HG02884 (cell line): ENCODE data around the gene FOXK1.
"Not testable (repeated sequence)": the region's sequence is repeated elsewhere in the genome, so short reads cannot be mapped to it uniquely, and the experiment has no call there.

Source experiments
- ATAC-seq: cut with Tn5 transposase; IDR thresholded peaks from one replicate; pipeline ENCODE4 v1.9.1; 2021; ENCODE audit warnings: mild to moderate bottlenecking, moderate library complexity; ENCODE audit not compliant: unreplicated experiment

Gene FOXK1

DNA sequence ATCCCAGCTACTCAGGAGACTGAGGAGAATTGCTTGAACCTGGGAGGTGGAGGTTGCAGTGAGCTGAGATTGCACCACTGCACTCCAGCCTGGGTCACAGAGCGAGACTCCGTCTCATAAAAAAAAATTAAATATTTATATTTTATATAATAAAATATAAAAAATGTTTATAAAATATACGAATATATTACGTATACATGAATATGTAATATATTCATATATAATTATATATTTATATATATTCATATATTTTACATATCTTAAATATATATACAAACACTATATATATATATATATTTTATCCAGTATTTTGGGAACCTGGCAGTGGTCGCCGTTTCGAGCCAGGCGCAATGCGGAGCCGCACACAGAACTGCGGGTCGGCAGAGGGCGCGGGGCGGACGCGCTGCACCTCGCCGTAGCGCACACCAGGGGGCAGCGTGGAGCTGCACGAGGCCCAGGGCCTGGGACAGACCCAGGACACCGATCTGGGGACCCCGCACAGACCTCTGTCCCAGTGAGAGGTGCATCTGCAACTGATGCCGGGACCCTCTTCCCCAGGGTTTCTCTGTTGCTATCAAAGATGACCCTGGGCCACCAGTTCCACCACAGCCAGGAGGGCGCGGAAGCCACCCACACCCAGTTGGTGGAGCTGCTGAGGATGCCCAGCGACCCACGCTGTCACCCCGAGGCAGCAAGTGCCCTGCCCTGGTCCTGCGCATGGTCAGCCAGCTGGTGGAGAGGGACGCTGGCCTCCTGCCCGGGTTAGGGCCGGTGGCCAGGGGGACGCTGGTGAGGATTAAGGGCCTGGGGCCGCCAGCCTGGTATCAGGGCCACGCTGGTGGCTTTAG, 116.0 kb downstream of the FOXK1 start:
- ATAC-seq = no peak

DNA sequence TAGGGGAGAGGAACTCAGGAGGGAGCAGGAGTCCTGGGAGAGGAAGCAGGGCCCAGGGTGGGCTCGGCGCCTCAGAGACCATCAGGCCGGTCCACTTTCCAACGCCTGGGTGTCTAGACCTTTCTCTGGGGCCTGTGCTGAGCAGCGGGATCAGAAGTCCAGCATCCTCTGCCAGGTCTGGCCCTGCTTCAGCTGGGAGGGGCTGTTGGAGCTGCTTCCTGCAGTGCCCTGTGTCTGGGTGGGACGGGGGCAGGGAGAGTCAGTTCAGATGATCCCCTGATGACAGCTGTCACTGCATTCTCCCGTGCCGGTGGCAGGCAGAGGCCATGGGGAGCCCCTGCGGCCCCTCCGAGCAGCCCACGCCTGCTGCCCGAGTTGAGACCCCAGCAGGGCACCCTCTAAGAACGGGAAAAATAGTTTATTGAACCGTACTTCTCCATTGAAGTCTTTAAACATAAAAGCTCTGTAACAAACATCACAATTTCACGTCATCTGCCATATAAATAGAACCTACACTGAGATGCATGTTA, 116.7 kb downstream of the FOXK1 start:
- ATAC-seq = no peak

DNA sequence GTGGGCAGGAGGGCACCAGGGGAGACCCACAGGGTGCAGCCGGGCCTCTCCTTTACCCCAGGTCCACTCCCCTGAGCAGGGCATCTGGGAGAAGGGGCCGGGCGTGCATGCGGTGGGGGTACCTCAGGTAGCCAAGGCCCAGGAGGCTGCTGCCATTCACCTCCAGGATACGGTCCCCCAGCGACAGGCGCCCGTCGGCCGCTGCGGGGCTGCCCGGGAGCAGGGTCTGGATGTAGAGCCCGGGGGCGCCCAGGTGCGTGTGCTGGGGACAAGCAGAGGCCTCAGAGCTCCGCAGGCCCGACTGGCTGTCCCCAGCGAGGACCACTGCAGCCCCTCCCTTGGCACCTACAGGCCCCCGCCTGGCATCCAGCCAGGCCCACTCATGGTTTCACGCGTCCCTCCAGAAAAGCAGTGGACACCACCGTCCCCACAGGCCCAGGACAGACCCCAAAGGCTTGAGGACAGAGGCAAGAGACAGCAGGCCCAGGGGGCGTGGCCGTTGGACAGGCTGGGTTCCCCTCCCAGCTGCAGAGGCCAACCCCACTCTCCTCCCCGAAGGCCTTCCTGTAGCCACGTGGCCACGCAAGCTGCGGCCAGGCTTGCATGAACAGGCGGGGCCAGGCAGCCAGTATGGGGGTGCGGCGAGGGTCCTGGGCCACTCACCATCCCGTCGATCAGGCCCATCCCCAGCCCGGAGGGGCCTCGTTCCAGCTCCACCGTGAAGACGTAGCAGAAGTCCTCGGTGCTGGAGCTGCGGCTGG, 117.6 kb downstream of the FOXK1 start:
- no peak for ATAC-seq

DNA sequence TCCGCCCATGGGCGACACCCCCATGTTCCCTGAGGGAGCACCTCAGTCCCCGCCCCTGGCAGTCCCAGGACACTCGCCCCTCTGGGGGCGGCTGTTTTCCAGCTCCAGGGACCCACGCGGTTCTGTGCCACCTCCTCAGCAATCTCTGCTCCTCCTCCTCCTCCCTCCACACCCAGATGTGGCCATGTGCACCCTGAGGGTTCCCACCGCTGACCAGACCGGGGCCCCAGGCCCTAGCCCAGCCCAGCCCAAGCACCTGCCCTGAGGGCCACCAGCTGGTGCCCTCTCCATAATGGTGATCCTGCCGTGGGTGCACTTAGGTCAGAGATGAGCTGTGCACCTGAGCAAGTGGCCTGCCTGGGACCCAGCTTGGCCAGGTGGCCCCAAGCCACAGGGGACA, 118.4 kb downstream of the FOXK1 start:
- ATAC-seq = no peak

DNA sequence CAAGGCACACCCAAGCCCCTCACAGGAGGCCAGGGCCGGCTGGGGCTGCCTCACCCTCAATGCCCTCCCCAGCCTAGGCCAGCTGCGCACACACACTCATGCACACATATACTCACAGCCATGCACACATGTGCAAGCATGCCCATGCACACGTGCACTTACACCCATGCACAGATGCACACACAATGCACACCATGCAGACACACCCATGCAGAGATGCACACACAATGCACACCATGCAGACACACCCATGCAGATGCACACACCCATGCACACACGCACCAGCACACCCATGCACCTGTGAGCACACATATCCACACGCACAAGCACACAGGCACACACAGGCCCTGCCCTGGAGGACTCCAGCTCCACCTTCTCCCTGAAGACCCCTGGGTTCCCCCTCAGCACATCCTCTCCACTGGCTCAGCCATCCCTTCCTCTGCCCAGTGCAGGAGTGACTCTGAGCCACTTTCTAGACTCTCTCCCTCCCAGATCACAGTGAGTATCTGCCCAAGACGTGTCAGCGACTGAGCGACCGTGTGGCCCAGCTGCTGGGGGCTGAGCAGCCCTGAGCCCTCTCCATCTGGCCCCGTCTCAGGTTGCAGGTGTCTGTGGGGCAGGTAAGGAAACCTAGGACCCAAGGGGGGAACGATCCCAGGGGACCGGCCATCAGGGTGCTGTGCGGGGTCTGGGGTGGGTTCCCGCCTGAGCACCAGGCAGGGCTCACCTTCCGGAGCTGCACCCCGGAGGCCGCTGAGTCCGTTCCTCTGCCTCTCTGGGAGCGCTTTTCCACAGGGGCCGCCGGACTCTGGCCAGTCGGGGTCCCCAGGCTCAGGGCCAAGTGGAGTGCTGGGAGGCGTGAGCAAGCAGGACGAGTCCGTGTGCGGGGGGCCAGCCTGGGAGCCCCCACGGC, 119.1 kb downstream of the FOXK1 start:
- ATAC-seq = no peak

DNA sequence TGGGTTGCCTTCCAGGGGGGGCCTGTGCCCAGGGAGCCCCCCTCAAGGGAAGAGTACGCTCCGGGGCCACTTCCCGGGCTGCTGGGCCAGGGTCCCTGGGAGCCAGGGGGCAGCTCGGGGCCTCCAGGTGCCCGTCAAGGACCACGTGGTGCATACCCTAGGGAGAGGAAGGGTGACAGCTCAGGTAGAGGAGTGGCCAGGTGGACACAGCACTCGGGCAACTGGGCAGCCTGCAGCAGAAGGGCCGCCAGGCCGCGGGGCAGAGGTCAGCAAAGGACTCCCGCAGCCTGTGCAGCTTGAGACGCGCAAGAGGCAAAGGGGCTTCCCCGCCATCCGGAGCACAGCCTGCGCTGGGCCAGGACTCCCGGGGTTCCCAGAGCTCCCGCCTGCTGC, 119.7 kb downstream of the FOXK1 start:
- no peak for ATAC-seq

DNA sequence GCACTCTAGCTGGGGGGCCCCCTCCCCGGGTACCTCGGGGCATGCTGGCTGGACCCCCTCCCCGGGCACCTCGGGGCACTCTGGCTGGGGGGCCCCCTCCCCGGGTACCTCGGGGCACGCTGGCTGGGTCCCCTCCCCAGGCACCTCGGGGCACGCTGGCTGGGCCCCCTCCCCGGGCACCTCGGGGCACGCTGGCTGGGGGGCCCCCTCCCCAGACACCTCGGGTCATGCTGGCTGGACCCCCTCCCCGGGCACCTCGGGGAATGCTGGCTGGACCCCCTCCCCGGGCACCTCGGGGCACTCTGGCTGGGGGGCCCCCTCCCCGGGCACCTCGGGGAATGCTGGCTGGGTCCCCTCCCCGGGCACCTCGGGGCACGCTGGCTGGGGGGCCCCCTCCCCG, 120.5 kb downstream of the FOXK1 start:
- not testable (repeated sequence) for ATAC-seq

DNA sequence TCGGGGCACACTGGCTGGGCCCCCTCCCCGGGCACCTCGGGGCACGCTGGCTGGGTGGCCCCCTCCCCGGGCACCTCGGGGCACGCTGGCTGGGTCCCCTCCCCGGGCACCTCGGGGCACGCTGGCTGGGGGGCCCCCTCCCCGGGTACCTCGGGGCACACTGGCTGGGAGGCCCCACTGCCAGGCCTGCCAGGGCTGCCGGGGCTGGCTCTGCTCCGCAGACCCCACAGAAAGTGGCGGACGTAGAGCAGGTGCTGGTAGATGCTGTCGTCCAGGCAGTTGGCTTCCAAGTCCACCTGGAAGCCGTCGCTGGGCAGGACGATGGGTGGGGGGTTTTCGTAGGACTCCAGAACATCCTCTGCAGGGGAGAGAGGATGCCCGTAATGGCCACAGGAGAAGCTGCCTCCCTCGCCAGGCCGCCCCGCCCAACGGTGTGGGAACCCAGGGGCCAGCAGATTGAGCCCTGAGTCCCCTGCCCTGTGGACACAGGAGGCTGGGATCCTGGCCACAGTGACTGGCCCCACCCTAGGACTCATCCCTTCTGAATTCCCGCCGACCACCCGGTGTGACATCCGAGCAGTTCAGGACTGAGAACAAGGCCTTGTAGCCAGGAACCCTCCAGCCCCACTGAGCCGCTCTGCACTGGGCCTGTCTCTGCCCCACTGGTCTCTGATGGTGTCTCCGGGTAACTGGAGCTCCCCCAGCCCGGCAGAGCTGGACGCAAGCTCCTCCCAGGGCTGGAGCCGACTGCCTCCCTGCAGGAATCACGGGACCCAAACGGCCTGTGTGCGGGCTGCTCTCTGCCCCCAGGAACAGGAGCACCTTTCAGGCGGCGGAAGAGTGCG, 121.5 kb downstream of the FOXK1 start:
- no peak for ATAC-seq

DNA sequence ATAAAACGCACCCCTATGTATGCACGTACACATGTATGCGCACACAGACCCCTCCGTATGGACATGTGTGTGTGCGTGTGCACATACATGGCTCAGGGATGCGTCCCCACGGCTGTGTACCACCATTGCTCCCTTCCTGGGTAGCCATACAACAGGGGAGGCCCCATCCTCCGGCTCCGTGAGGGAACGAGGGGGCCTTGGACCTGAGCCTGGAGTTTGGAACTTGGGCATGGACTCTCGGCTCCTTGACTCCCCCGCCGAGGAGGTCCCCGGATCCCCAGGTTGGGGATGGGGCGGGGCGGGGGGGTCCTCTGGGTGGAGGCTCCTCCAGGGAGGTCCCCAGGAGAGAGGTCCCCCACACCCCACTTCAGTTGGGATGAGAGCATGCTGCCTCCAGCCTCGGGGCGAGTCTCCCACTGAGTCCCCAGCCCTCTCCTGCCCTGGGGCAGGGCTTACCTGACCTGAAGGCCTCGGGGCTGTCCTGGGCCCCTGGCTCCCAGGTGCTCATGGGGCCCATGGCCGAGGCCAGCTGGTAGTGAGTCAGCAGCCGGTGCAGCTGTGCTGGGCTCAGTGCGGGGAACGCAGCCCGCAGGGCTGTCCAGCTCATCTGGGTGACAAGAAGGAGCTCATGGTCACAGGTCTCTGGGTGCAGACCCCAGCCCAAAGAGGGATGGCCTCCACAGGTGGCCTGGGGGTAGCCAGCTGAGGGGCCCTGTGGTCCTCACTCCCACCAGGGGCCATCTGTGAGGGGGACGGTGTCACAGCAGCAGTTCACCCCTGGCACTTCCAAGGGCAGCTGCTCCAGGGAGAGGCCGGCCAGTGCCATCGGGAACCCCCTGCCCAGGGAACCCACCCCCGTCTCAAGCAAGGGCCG, 123.3 kb downstream of the FOXK1 start:
- ATAC-seq = no peak

DNA sequence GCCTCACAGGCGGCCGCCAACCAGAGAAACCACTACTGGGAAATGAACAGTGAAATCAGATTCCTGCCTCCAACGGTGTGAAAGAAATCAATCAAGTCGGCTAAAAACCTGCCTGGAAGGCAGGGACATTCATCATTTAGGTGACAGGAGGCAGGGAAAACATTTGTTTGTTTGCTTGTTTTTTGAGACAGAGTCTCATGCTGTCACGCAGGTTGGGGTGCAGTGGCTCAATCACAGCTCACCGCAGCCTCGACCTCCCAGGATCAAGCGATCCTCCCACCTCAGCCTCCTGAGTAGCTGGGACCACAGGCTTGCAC, 123.8 kb downstream of the FOXK1 start:
- no peak for ATAC-seq

DNA sequence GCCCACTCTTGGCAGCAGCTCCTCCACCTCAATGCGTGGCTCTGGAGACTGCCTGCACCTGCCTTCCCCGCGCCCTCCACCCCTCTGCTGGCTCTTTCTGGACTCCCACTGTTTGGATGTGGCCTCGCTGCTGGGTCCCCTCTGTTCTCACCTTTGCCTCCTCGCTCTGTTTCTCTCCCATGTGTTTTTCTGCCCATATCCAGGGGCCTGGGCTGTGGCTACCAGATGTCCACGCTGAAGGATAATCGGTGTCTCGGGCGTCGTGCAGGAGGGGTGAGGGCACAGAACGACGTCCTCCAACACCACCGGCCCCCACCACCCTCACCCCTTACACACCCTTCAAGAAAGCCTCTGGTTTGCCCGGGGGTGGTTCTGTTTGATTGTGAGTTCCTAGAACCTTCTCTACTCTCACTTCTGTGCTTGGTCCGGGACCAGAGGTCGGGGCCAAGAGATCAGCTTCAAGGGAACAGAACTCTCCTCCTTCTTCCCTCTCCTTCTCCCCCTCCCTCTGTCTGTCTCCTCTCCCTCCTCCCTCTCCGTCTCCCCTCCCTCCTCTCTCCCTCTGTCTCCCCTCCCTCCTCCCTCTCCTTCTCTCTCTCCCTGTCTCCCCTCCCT, 125.0 kb downstream of the FOXK1 start:
- ATAC-seq = no peak

DNA sequence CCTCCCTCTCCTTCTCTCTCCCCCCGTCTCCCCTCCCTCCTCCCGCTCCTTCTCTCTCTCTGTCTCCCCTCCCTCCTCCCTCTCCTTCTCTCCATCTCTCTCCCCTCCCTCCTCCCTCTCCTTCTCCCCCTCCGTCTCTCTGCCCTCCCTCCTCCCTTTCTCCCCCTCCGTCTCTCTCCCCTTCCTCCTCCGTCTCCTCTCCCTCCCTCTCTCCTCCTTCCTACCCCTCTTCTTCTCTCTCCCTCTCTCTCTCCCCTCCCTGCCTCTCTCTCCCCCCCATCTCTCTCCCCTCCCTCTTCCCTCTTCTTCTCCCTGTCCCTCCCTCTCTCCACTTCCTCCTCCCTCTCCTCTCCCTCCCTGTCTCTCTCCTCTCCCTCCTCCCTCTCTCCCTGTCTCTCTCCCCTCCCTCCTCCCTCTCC, 125.5 kb downstream of the FOXK1 start:
- no peak for ATAC-seq

DNA sequence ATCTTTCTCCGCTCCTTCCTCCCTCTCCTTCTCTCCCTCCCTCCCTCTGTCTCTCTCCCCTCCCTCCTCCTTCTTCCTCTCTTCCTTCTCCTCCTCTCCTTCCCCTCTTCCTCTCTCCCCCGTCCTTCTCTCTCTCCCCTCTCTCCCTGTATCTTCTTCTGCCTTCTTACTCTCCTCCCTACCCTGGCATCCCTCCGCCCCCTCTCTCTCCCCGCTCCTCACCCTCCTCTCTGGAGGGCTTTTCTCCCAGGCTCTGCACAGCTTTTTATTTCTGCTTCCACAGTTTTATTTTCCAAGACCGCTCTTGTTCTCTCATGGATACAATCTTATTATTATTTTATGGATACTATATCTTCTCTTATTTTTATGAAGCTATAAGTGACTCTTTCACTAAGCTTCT, 125.9 kb downstream of the FOXK1 start:
- ATAC-seq = no peak

DNA sequence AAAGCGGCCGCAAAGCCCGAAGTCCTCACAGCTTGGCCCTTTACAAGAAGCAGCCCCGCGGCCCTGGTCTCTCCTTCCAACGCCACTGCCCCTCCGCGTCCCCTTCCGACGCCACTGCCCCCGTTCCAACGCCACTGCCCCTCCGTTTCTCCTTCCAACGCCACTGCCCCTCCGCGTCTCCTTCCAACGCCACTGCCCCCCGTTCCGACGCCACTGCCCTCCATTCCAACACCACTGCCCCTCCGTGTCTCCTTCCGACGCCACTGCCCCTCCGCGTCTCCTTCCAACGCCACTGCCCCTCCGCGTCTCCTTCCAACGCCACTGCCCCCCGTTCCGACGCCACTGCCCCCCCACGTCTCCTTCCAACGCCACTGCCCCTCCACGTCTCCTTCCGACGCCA, 126.5 kb downstream of the FOXK1 start:
- ATAC-seq = no peak

DNA sequence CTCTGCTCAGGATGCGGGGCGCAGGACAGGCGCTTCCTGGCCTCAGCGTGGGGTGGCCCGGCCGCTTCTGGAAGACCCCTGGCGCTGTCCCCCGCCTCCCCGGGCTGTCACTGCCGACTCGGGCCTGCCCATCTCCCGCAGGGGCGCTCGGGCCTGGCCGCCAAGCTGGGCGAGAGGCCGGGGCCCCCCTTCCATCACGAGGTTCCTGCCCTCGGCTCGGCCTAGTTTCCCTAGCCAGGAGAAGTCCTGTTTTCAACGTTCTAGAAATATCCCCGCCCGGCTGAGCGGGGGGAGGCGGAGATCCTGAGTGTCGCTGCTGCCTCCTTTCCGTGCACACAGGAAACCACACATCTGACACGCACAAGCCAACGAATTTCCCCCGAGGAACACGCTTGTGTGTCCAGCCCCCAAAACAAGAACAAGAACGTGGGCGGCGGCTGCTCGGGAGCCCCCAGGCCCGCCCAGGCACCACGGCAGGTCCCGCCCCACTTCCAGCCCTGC, 127.0 kb downstream of the FOXK1 start:
- ATAC-seq = no peak

DNA sequence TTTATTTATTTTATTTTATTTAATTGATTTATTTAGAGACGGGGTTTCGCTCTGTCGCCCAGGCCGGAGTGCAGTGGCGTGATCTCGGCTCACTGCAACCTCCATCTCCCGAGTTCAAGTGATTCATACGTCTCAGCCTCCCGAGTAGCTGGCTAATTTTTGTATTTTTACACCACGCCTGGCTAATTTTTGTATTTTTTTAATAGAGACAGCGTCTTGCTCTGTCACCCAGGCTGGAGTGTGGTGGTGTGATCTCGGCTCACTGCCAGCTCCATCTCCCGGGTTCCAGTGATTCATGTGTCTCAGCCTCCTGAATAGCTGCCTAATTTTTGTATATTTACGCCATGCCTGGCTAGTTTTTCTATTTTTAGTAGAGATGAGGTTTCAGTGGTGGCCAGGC, 127.6 kb downstream of the FOXK1 start:
- ATAC-seq = no peak

DNA sequence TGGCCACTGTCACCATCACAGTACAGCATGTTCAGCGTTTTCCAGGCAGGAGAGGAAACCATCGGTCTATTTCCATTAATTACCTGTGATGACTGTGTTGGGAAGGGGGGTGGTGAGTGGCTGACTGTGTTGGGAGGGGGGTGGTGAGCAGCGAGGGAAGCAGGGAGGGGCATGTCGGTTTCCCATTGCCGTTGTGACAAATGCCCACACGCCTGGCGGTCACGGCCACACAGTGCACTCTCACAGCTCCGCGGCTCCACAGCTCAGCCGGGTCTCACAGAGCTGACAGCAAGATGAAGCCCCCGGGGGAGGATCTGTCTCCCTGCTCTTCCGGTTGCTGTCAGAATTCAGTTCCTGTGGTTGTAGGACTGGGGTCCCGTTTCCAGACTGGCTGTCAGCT, 132.3 kb downstream of the FOXK1 start:
- ATAC-seq = no peak

DNA sequence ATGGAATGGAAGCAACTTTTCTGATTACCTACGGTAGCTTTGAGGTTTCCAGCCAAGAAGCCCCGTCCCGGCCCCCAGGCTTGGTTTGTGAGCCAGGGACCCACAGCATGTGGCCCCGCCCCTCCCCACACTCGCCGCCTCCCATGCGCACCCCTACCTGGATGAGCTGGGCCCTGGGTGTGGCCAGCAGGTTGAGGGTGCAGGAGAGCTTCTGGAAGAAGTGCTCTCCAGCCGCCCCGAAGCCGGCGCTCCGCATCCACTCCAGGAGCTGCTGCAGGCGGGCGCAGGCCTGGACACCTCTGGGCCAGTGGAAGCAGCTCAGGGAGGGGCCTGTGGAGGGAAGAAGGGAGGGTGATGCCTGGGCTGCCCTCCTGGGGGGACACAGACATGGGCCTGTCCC, 133.0 kb downstream of the FOXK1 start:
- no peak for ATAC-seq
